Karpas-422 (cell line): Measurements from ENCODE around the gene SLC22A12. TPM values are rescaled to one million over a fixed set of nuclear protein-coding genes. Genes with fewer than 3 reads are reported as not detected.

Experiments
- DNase-seq: peaks from one replicate; pipeline ENCODE4 v3.0.0-alpha.2; 2015
- H2AFZ ChIP-seq: fragments of 200-600 bp; sonication (generic); 2 replicates; pipeline ENCODE4 v1.6.1; 2014; ENCODE audit warnings: antibody characterized with exemption, low read length, mixed read lengths
- H3K27ac ChIP-seq: fragments of 200-600 bp; sonication (generic); 2 replicates; pipeline ENCODE4 v1.5.1; 2014; ENCODE audit warnings: mild to moderate bottlenecking, low read length, moderate library complexity
- H3K27me3 ChIP-seq: fragments of 200-600 bp; sonication (generic); 2 replicates; pipeline ENCODE4 v1.6.1; 2014; ENCODE audit warnings: low read length, mixed read lengths
- H3K36me3 ChIP-seq: fragments of 200-600 bp; sonication (generic); 2 replicates; pipeline ENCODE4 v1.6.1; 2014; ENCODE audit warnings: low read length, mixed read lengths; ENCODE audit not compliant: insufficient read depth
- H3K4me1 ChIP-seq: fragments of 200-600 bp; sonication (generic); 2 replicates; pipeline ENCODE4 v1.6.1; 2014; ENCODE audit warnings: mild to moderate bottlenecking, low read length, mixed read lengths
- H3K4me2 ChIP-seq: fragments of 200-600 bp; sonication (generic); 2 replicates; pipeline ENCODE4 v1.6.1; 2014; ENCODE audit warnings: low read length, low read depth, mild to moderate bottlenecking; ENCODE audit not compliant: poor library complexity, severe bottlenecking
- H3K4me3 ChIP-seq: fragments of 200-600 bp; sonication (generic); 2 replicates; pipeline ENCODE4 v1.5.1; 2014; ENCODE audit warnings: mild to moderate bottlenecking, antibody characterized with exemption, low read length, mixed read lengths
- H3K79me2 ChIP-seq: fragments of 200-600 bp; sonication (generic); 2 replicates; pipeline ENCODE4 v1.6.1; 2014; ENCODE audit warnings: mild to moderate bottlenecking, low read length, mixed read lengths
- H3K9ac ChIP-seq: fragments of 200-600 bp; sonication (generic); 2 replicates; pipeline ENCODE4 v1.6.0; 2014; ENCODE audit warnings: low read length
- H3K9me2 ChIP-seq: fragments of 200-600 bp; sonication (generic), shearing (Covaris generic); replicated peaks from 2 replicates; pipeline ENCODE4 v1.6.0; 2014; ENCODE audit warnings: mild to moderate bottlenecking, low read length, moderate library complexity; ENCODE audit not compliant: insufficient read depth
- H3K9me3 ChIP-seq: fragments of 300-700, 200-600 bp; sonication (generic); 2 replicates; pipeline ENCODE4 v1.6.1; 2014; ENCODE audit warnings: low read length, mixed read lengths
- H4K20me1 ChIP-seq: fragments of 200-600 bp; sonication (generic); 2 replicates; pipeline ENCODE4 v1.6.1; 2014; ENCODE audit warnings: mild to moderate bottlenecking, antibody characterized with exemption, low read length, low read depth; ENCODE audit not compliant: insufficient read depth
- total RNA-seq: library from RNA; depleted of rRNA; stranded (reverse); fragments of >200 nt; shearing (Covaris generic); gene quantifications from 2 replicates; pipeline ENCODE4 v1.2.3, GENCODE V29; 2014; ENCODE audit warnings: low replicate concordance; rRNA removed

Gene SLC22A12
- total RNA-seq = not detected in 2 replicates

GRCh38 chr11:64590763-64591221, at the start of gene SLC22A12:
Gene SLC22A12, plus strand, starts transcription at chr11:64591220. Its CDS starts 337 bp downstream, at chr11:64591557.
- H3K79me2 ChIP-seq = no peaks in the 10 kb centered on the region
- DNase-seq = no peak
- H3K4me3 ChIP-seq = no peak within 1 kb of the TSS
- H3K27ac ChIP-seq = no peak within 1 kb of the TSS
- H3K9me3 ChIP-seq = peaks cover 2% of the 10 kb centered on the region; the same call in 1 of the 2 replicates
- H3K36me3 ChIP-seq = no peaks in the 10 kb centered on the region
- no peaks in the 10 kb centered on the region for H3K9me2 ChIP-seq
- H3K27me3 ChIP-seq = no peaks in the 10 kb centered on the region
- no peak within 1 kb of the TSS for H3K9ac ChIP-seq
- H3K4me2 ChIP-seq = no peak within 1 kb of the TSS
- H2AFZ ChIP-seq = no peak within 1 kb of the TSS
- H3K4me1 ChIP-seq = no peaks in the 10 kb centered on the region
- H4K20me1 ChIP-seq = no peaks in the 10 kb centered on the region

- H3K4me1 ChIP-seq = no peaks in the 10 kb centered on the region
- H3K27me3 ChIP-seq = no peaks in the 10 kb centered on the region
Observed at GRCh38 chr11:64542172-64543125, 48.6 kb upstream of the SLC22A12 start.

DNA sequence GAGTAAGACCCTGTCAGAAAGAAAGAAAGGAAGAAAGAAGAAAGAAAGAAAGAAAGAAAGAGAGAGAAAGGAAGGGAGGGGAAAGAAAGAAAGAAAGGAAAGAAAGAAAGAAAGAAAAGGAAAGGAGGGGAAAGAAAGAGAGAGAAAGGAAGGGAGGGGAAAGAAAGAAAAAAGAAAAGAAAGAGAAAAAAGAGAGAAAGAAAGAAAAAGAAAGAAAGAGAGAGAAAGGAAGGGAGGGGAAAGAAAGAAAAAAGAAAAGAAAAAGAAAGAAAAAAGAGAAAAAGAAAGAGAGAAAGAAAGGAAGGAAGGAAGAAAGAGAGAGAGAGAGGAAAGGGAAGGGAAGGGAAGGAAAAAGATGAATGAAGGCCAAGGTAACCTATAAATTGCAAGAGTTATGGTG, 47.2 kb upstream of the SLC22A12 start:
- Histone ChIP-seq H4K20me1 (no peaks in the 10 kb centered on the region), H3K79me2 (no peaks in the 10 kb centered on the region)
- no peak for DNase-seq

More at GRCh38 chr11:64542172-64543125, 48.6 kb upstream of the SLC22A12 start:
- Histone ChIP-seq H3K4me2 (no peak overlapping the region), H4K20me1 (no peaks in the 10 kb centered on the region), H3K4me3 (no peak overlapping the region), H2AFZ (no peak overlapping the region), H3K9me3 (no peaks in the 10 kb centered on the region), H3K27ac (no peak overlapping the region), H3K79me2 (no peaks in the 10 kb centered on the region), H3K9me2 (no peaks in the 10 kb centered on the region), H3K9ac (no peak overlapping the region), H3K36me3 (no peaks in the 10 kb centered on the region)
- DNase-seq = no peak

DNA sequence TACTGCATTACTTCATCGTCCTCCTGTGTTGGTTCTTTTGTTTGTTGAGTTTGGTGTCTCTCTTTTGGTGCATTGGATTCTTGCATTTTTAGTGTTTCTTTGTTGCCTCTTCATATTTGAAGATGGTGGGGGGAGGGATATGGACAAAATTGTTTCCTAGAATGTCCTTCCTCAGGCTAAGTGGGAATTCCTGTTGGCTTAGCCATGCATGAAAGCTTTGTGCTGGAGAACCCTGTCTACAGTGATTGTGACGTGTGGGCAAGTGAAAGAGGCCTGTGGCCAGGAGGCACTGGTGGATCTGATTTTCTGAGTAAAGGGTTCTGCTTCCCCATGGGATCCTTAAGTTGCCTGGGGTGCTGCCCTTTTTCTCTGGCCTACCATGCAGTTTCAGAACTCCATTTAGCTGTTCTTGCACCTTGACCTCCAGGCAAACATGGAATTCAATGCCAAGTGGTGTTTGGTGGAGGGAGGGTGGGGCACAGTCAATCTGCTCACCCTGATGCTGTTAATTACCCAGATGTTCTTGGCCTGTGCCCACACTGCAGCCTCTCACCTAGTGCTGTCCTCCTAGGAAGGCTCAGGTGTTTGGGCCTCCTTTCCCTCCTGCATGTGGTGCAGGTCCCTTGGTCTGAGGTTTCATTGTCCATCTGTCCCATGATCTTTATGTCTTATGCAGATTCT, 46.3 kb upstream of the SLC22A12 start:
- no peaks in the 10 kb centered on the region for H3K9me3 ChIP-seq
- no peaks in the 10 kb centered on the region for H4K20me1 ChIP-seq
- no peak for DNase-seq
- no peak overlapping the region for H3K4me2 ChIP-seq
- no peaks in the 10 kb centered on the region for H3K79me2 ChIP-seq
- no peaks in the 10 kb centered on the region for H3K27me3 ChIP-seq
- H3K4me1 ChIP-seq = no peaks in the 10 kb centered on the region
- no peak overlapping the region for H3K27ac ChIP-seq
- H3K4me3 ChIP-seq = no peak overlapping the region
- no peak overlapping the region for H2AFZ ChIP-seq
- no peaks in the 10 kb centered on the region for H3K9me2 ChIP-seq
- no peaks in the 10 kb centered on the region for H3K36me3 ChIP-seq
- no peak overlapping the region for H3K9ac ChIP-seq

More for the DNA sequence above, 47.2 kb upstream of the SLC22A12 start:
- no peaks in the 10 kb centered on the region for H3K9me3 ChIP-seq
- H3K4me1 ChIP-seq = no peaks in the 10 kb centered on the region
- no peaks in the 10 kb centered on the region for H3K36me3 ChIP-seq
- no peaks in the 10 kb centered on the region for H3K9me2 ChIP-seq
- H3K27ac ChIP-seq = no peak overlapping the region
- H3K4me2 ChIP-seq = no peak overlapping the region
- no peak overlapping the region for H2AFZ ChIP-seq
- H3K27me3 ChIP-seq = no peaks in the 10 kb centered on the region
- H3K4me3 ChIP-seq = no peak overlapping the region
- H3K9ac ChIP-seq = no peak overlapping the region

DNA sequence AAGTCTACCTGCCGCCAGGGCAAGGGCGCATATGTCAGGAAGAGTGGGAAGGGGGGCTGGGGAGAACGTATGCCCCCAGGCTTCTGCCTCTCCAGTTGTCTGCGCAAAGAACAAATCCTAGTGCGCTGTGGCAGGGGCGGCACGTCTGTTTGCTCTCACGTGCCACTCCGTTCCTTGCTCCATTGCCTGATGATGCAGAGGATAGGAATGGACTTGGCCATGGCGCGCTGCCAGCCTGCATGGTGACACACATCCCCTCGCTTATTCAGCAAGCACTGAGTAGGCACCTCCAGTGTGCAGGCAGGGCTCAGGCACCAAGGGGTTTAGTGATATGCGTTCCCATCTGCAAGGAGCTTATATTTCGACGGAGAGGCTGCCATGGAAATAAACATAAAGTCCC, 45.4 kb upstream of the SLC22A12 start:
- Histone ChIP-seq H3K9me3 (no peaks in the 10 kb centered on the region), H3K36me3 (no peaks in the 10 kb centered on the region), H3K79me2 (no peaks in the 10 kb centered on the region), H2AFZ (no peak overlapping the region), H3K9me2 (no peaks in the 10 kb centered on the region), H3K27me3 (no peaks in the 10 kb centered on the region), H3K4me2 (no peak overlapping the region), H3K9ac (no peak overlapping the region), H3K4me1 (no peaks in the 10 kb centered on the region), H3K4me3 (no peak overlapping the region), H4K20me1 (no peaks in the 10 kb centered on the region), H3K27ac (no peak overlapping the region)
- DNase-seq = no peak

GRCh38 chr11:64546176-64546575, 44.8 kb upstream of the SLC22A12 start:
- H3K27me3 ChIP-seq = no peaks in the 10 kb centered on the region
- no peaks in the 10 kb centered on the region for H3K9me2 ChIP-seq
- no peaks in the 10 kb centered on the region for H3K79me2 ChIP-seq
- no peak overlapping the region for H3K9ac ChIP-seq
- H3K27ac ChIP-seq = no peak overlapping the region
- no peak overlapping the region for H2AFZ ChIP-seq
- H3K4me1 ChIP-seq = no peaks in the 10 kb centered on the region
- H3K4me3 ChIP-seq = no peak overlapping the region
- no peaks in the 10 kb centered on the region for H4K20me1 ChIP-seq
- no peaks in the 10 kb centered on the region for H3K36me3 ChIP-seq
- no peaks in the 10 kb centered on the region for H3K9me3 ChIP-seq
- no peak for DNase-seq
- no peak overlapping the region for H3K4me2 ChIP-seq

DNA sequence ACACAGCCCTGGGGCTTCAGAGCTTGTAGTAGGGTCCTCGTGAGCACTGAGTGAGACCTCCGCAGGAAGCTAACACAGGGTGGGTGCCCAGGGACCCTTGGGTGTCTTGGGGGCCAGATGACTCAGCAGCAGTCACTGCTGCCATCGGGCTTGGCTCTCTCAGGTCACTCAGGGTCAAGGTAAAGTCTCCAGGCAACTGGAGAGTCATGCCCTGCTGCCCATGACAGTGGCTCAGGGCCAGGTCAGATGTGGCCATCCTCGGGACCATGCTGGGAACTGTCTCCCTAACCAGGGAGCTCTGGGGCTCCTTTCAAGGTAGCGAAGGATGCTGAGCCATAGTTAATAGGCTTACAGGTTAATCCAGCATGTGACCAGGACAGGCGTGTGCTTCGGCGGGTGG, 44.4 kb upstream of the SLC22A12 start:
- Histone ChIP-seq H4K20me1 (no peaks in the 10 kb centered on the region), H3K27me3 (no peaks in the 10 kb centered on the region), H3K9me3 (no peaks in the 10 kb centered on the region), H3K79me2 (no peaks in the 10 kb centered on the region), H3K9ac (no peak overlapping the region), H3K27ac (no peak overlapping the region), H3K9me2 (no peaks in the 10 kb centered on the region), H2AFZ (no peak overlapping the region), H3K4me3 (no peak overlapping the region), H3K36me3 (no peaks in the 10 kb centered on the region), H3K4me1 (no peaks in the 10 kb centered on the region), H3K4me2 (no peak overlapping the region)
- no peak for DNase-seq

GRCh38 chr11:64549969-64550368, 41.1 kb upstream of the SLC22A12 start:
- Histone ChIP-seq H3K4me1 (no peaks in the 10 kb centered on the region), H3K9ac (no peak overlapping the region), H3K27me3 (no peaks in the 10 kb centered on the region), H3K27ac (no peak overlapping the region), H3K9me3 (peaks cover 3% of the 10 kb centered on the region; the same call in 1 of the 2 replicates), H3K79me2 (no peaks in the 10 kb centered on the region), H2AFZ (no peak overlapping the region), H3K36me3 (no peaks in the 10 kb centered on the region), H3K4me2 (no peak overlapping the region), H3K4me3 (no peak overlapping the region), H3K9me2 (no peaks in the 10 kb centered on the region), H4K20me1 (no peaks in the 10 kb centered on the region)
- no peak for DNase-seq
